NCI-H2107 treated with DMSO at 0.1 percent for 48 hours (cell line): ENCODE data around the gene MS4A15.
"Not testable (repeated sequence)": the region's sequence is repeated elsewhere in the genome, so short reads cannot be mapped to it uniquely, and the experiment has no call there.

Experiments used
- DNase-seq: peaks from one replicate; lab custom pipeline; 2025; ENCODE audit not compliant: unreplicated experiment; lab: John Stamatoyannopoulos, UW

The MS4A15 gene, protein sequence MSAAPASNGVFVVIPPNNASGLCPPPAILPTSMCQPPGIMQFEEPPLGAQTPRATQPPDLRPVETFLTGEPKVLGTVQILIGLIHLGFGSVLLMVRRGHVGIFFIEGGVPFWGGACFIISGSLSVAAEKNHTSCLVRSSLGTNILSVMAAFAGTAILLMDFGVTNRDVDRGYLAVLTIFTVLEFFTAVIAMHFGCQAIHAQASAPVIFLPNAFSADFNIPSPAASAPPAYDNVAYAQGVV

DNA sequence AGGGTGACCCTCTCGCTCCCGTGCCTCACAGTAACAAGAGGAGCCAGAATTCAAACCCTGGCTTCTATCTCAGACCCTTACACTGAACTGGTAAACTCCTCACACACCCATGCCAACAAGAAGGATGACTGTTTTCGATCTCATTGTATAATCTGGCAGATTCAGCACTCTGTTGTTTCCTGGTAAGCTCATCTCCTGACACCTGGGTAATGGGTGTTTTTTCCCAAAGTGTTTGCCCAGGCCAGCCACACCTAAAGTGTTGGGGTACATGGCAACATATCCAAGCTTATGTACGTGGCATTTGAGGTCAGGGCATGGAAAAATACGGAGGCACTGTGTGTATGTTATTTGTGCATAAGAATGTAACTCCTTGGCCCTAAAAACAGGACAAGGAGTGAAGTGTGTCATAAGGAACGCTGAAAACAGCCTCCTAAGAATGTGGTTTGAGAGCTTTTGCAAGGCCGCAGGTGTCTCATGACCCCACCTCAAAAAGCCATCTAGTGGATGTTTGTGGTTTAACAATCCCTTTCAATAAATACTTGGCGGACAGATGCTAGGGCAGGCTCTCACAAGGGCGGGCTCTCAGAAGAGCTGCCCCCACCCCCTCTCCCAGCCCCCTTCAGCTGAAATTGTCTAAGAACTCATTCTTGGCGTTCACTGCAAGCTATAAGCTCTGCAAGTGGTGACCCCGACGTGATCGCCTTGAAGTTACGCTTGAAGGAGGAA lies at the start of gene MS4A15:
Gene MS4A15 (plus strand): TSS at position 561 of the 726 bp plus-strand sequence. CDS start 6,867 bp downstream, outside the sequence.
- DNase-seq, result no peak

DNA sequence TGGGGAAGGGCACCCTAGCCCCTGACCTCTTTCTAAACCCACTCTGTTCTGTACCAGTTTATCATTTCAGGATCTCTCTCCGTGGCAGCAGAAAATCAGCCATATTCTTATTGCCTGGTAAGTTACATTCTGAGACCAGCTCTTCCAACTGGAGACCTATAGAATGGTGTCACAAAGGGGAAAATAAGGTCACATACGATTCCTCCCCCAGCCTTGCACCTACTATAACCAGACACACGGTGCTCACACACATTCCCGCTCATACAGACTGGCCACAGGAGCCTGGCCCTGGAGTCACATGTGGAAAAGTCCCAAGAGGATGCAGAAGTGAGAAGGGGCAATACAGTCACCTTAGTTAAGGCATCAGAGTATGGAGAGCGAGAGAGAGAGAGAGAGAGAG lies 49.7 kb upstream of the MS4A15 start:
- DNase-seq, result no peak

DNA sequence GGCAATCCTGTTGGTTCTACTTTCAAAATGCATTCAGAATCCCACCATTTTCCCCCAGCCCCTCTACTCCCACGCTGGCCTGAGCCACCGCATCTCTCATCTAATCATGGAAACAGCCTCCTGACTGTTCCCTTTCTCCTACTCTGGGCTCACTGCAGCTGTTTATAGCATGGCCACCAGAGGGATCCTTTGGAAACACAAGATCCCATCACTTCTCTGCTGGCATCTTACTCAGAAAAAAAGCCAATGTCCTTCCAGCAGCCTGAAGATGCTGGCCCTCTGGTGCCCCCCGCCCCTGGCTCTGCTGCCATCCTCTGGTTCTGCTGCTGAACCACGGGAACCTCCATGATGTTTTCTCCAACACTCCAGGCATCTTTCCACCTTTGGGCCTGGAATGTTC lies 46.2 kb upstream of the MS4A15 start:
- no peak for DNase-seq

DNA sequence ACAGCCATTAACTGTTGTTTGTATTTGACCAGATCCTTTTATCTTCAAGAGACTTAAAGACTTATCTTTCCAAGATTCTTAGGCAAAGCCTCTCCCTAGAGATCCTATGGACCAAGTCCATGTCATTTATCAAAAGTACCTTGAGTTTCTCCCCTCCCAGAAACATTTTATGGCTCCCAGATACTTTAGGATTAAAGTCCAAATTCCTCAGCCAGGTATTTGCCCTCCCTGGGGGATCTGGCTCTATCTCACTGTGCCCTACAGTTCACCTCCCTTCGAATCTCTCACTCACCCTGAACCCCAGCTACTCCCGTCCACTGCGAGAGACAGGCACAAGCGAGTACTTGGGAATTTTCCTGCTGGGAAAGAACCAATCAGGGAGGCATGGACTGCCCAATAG lies 45.4 kb upstream of the MS4A15 start:
- no peak for DNase-seq

DNA sequence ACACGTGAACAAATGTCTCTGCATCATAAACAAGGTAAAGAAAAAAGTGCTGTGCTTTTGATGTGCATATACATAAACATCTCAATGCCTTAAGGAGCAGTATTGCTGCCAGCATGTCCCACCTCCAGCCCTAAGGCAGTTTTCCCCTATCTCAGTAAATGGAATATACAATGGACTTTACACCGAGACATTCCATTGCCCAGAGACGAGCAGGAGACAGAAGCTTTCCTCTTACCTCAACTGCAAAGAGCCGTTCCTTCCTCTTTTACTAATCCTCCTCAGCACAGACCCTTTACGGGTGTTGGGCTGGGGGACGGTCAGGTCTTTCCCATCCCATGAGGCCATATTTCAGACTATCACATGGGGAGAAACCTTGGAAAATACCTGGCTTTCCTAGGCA lies 43.2 kb upstream of the MS4A15 start:
- not testable (repeated sequence) for DNase-seq

DNA sequence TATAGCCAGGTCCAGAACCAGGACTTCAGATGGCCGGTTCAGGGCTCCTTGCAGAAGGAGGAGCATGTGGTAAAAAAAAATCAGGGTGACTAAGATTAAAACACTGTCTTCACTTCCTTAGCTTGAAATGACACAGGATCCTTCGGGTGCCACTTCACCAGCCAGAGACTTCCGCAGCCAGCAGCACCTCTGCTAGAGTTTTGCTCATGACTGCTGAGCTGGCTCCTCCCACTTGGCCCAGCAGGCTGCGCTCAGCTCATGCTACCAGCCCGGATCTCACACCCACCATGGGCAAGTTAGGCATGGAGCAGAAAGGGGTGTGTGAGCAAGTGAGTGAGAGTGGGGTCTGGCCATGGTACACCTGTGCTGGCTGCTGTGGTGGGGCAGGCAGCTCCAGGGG lies 38.7 kb upstream of the MS4A15 start:
- DNase-seq, result no peak

DNA sequence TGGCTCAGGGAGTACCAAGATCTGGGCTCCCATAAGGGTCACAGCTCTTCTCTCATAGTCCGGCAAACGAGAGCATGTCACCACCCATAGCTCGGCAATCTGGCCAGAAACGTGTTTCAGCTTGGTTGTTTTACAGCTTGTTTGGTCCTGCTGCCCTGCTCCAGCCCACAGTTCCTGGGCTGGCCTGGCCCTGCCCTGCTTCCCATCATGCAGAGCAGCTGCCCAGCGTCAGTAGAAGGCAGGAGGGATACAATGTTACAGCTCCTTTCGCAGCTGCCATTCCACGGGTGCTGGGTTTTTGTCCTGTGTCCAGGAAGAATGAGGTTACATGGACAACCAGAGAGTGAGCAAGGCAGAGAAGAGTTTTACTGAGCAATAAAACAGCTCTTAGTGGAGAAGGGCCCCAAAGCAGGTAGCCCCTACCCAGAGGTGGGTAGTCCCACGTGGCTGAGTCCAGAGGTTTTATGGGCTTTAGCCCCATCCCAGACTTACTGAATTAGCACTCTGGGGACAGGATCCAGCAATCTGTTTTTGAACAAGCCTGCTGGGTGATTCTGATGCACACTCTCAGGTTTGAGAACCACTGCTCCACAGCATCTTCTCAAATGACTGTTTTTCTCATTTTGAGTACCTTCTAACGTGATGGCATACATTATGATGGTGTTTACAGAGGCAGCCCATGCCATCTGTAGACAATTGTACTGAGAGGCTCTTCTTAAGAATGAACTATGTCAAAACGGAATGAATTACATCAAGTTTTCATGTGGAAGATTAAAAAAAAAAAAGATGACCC lies 37.9 kb upstream of the MS4A15 start:
- DNase-seq, result no peak

DNA sequence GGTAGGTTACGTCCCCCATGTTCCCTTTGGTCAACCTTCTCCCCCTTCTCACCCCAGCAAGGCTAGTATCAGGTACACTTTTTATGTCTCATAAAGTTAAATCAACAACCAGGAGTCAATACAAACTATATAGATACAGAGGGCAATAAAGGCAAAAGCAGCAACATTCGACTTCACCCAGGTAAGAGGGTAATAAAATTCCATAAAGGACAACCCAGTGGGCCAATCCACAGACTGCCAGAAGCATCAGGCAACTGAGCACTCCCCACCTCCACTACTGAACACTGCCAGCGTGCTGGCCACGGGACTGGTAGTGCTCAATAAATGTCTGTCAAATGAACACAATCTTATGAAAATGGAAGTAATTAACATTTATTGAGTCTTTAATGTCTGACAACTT lies 37.3 kb upstream of the MS4A15 start:
- no peak for DNase-seq

DNA sequence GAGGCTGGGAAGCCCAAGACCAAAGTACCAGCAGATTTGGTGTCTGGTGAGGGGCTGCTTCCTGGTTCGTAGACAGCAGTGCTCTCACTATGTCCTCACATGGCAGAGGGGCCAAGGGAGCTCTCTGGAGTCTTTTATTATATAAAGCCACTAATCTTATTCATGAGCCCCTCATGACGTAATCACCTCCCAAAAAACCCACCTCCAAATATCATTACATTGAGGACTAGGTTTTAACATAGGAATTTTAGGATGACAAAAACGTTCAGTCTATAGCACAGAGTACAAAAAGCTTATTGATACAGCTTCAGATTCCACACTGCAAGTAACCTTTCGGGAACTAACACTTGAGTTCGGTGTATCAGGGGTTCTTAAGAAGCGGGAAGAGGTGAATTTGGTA lies 36.2 kb upstream of the MS4A15 start:
- no peak for DNase-seq

DNA sequence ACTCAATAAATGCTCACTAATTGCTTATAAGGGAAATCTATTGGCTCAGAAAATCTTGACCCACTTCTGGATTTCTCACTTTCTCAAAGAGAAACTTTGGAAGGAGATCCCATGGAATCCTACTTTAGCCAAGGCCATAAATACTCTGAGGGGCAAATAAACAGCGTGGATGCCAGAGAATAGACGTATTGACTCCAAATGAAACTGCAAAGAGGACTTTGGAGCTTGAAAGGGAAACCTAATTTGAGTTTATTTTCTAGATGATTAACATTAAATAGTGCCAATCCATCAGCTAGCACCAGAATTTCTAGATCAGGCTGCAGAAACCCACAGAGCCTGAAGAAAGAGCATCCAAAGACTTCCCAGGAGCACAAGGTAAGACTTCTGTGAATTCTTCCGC lies 32.2 kb upstream of the MS4A15 start, which contains the start of gene MS4A18:
Gene MS4A18 (plus strand): TSS at position 301 of the 400 bp plus-strand sequence.
- no peak for DNase-seq

DNA sequence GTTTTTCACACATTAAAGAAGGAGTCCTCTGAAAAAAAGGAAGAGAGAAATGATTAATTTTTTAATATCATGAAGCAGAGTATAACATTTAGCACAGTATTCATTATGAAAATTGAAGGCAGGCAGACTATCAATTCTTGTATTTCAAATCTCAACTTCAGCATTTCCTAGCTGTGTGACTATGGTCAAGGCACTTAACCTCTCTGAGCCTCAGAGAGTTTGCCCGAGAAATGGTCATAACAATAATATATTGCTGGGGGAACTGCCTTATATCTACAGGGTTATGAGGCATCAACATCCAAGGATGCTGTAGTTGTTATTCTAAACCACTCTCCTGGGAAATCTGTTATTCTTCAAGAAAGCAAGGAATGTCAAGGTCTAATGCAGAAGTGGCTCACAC lies 31.1 kb upstream of the MS4A15 start:
- DNase-seq, result no peak

DNA sequence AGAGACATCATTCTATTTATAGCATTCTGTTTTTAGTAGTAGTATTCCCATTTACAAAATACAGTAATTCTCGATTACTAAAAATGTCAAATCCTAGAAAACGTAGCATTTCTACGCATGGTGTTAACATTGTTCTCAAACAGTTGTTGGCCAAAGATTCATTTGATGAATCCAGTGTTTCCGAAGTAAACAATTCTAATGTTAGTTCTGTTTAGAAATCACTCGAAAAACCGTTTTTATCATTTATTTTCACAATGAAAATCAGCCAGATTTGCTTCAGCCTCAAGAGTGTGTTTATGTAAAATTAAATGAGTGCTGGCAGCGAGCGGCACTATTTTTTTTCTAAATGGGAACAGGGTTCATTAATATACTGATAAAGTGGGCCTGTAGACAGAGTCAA lies 25.1 kb upstream of the MS4A15 start:
- no peak for DNase-seq

DNA sequence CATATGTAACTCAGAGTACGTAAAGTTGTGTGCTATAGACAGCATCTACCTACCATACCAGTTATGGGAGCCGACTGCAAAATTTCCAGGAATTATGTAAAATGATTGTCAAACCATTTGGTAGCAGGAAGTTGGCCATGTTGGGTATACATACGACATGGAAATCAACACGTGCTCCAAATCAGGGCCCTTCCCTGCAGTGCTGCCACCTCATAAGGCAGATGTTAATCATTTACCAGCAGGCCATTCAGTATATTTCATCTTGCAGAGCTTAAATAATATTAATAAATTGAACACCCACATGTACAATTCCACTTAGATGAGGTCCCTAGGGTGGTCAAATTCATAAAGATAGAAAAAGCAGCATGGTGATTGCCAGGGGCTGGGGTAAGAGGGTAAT lies 22.4 kb upstream of the MS4A15 start:
- no peak for DNase-seq

DNA sequence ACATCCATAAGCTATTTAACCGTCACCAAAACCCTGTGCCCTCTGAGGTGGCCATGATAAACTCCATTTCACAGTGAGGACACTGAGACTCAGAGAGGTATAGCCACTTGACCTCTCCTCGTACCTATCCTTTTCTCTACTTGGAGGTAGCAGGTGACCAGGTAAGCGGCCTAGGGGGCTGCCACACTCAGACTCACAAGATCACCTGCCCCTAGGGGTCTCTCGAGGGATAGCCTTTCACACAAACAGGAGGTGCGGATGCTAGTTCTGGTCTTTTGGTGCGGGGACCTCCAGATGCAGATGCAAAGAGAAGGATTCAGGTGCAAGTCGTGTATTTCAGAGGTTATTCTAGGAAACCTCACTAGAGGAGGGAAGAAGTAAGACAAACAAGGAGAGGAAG lies 17.6 kb upstream of the MS4A15 start:
- DNase-seq, result no peak

DNA sequence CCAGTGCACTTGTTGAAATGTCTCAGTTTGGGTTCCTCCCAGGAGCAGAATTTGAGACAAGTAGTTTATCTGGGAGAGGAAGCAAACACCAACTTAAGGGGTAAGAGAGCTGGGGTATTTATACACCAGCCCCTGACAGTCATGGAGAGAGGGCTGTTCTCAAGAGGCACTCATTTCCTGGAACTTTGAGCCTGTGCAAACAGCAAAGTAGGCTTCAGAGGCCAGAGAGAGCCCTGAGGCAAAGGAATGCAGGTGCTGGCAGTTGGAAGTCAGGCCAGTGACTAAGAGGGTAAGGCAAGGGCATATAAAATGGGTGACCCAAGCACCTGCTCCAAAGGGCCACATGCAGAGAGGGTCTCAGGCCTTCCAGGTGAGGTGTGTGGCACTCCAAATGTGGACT lies 16.1 kb upstream of the MS4A15 start:
- DNase-seq, result no peak

DNA sequence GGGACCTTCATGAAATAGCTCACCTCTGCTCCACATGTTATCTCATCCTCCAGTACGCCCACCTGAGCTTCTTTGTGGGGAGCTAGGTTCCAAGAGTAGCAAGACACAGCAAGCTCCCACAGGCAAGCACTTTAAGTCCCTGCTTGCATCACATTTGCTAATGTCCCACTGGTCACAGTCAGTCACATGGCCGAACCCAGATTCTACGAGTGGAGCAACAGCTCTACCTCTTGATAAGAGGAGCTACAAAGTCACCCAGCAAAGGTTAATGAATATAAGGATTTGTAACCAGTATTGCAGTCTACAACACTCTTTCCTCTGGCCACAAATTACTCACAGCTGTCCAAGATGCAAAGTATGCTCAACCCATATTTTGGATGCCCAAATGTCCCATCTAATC lies 15.2 kb upstream of the MS4A15 start:
- DNase-seq, result no peak

DNA sequence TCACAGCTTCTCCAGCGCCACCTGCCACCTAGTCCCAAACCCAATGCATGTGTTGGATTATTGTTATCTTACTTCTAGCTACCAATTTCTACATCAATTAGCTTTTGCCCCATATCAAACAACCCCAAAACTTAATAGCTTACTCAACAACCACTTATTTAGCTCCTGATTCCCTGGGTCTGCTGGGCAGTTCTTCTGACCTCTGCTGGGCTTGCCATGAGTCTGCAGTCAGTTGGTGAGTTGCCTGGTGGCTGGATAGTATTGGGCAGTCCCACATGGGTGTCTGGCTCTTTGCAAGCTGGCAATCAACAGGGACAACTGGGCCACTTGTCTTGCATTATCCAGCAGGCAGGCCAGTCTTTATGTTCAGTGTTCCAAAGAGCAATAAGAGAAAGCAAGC lies 13.6 kb upstream of the MS4A15 start:
- DNase-seq, result no peak

DNA sequence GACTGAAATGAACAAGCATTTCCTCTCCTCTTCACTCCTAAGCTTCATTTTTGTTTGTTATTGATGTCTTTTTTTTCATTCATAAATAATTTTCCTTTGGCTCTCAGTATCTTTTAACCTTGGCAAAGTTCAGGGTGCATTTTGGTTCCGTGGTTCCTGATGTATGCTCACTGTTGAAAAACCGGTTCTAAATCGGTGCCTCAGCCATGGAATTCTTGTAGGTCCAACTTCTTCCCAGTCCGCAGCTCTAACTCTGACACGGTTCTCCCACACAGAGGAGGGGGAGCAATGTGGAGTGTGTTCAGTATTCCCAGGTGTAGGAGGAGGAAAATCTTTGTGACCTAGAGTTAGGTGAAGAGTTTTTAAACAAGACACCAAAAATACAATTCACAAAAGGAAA lies 12.6 kb upstream of the MS4A15 start:
- DNase-seq, result no peak

DNA sequence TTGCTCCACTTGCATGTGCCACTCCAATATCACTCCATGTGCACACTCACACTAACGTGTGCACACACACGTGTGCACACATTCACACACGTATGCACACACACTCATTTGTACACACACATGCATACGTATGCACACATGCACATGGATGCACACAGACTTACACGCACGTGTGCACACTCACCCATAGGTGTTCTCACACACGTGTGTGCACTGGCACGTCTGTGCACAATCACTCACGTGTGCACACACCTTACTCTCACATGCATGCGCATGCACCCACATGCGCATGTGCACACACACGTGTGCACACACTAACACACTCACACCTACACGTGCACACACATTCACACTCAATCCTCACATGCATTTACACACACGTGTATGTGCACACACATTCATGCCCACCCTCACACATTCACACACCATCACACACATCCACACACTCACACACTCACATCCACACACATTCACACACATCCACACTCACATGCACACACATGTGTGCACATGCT lies 9.3 kb upstream of the MS4A15 start:
- DNase-seq, result no peak

DNA sequence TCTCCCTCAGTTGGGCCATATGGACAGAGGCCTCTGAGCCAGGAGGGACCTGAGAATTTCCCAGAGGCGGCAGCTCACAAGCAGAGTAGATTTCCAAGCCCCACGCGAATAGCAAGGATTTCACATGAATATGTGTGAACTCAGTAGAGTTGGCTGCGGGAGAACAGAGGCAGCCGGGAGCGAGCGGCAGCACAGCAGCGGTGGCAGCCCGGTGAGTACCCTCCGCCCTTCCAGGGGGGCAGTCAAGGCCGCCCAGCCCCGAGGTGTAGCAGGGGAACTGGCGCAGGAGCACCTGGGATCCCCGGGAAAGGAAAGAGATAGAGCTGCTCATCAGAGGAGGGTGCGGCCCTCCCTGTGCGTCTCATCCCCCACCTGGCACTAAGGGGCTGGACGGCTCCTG lies 8.4 kb upstream of the MS4A15 start:
- no peak for DNase-seq

DNA sequence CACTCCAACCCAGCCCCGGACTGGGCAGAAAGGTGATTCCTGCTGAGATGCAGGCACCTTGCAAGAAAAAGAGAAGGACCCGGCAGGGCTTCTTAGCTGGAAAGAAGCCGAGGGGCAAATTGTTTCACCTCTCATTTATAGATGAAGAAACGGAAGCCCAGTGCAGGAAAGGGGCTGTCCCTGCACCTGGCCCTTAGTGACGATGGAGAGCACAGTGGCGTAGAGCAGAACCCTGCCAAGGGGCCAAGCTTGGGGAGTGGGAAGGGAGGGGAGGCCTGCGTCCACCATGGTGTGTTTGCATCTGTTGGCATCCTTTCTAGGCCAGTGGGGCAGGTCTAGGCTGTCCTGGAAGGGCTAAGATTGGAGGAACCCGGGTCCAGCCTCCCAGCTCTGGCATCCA lies 7.8 kb upstream of the MS4A15 start:
- DNase-seq, result no peak

DNA sequence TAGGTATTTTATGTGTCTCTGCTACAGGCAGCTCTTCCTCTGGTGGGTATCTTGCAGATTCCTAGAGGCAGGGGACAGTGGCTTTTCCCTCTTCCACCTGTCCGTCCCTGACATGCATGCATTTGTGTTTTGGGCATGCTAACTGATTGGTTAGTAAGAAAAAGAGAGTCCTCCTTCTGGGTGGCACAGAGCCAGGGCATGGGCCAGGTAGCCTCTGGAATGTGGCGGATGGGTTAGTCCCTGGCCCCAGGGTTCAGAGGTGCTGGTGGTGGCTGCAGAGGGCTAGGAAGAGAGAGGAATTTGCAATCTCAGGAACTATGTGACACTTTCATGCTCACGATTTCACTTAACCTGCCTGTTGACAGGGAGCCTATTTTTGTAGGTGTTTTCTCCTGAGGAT lies 5.8 kb upstream of the MS4A15 start:
- DNase-seq, result no peak
